ENCODE measurements around the gene OR10H5.
"Not testable (repeated sequence)": the region's sequence is repeated elsewhere in the genome, so short reads cannot be mapped to it uniquely, and the experiment has no call there.

The OR10H5 gene

GRCh38 chr19:15825753-15826152 lies 38.3 kb downstream of the OR10H5 start:
- Histone ChIP-seq H3K9me3 (no peaks in the 10 kb centered on the region), H3K4me1 (no peaks in the 10 kb centered on the region), H3K36me3 (no peaks in the 10 kb centered on the region), H3K27me3 (peaks cover 22% of the 10 kb centered on the region), H3K4me3 (ENCODE audit: low read depth, low read length) (no peak overlapping the region)
- no peak for TF ChIP-seq CTCF (IDR thresholded peaks at IDR 0.05; ENCODE audit: low read depth, low read length)
- no peak for DNase-seq

GRCh38 chr19:15828121-15828610 lies 40.7 kb downstream of the OR10H5 start:
- DNase-seq, result no peak
- no peak for TF ChIP-seq CTCF (IDR thresholded peaks at IDR 0.05; ENCODE audit: low read depth, low read length)
- no peaks in the 10 kb centered on the region for H3K4me1 ChIP-seq
- H3K4me3 ChIP-seq (ENCODE audit: low read depth, low read length), result no peak overlapping the region
- H3K27me3 ChIP-seq, result peaks cover 32% of the 10 kb centered on the region
- H3K36me3 ChIP-seq, result no peaks in the 10 kb centered on the region
- no peaks in the 10 kb centered on the region for H3K9me3 ChIP-seq

GRCh38 chr19:15828611-15829305 lies 41.3 kb downstream of the OR10H5 start:
- not testable (repeated sequence) for H3K9me3 ChIP-seq; DNase-seq; H3K36me3 ChIP-seq; H3K4me3 ChIP-seq (ENCODE audit: low read depth, low read length); H3K4me1 ChIP-seq
- peaks cover 32% of the 10 kb centered on the region for H3K27me3 ChIP-seq

GRCh38 chr19:15829306-15829698 lies 41.8 kb downstream of the OR10H5 start:
- DNase-seq, result no peak
- no peaks in the 10 kb centered on the region for H3K36me3 ChIP-seq
- no peak for TF ChIP-seq CTCF (IDR thresholded peaks at IDR 0.05; ENCODE audit: low read depth, low read length)
- H3K27me3 ChIP-seq, result peaks cover 32% of the 10 kb centered on the region
- no peak overlapping the region for H3K4me3 ChIP-seq (ENCODE audit: low read depth, low read length)
- H3K9me3 ChIP-seq, result no peaks in the 10 kb centered on the region
- H3K4me1 ChIP-seq, result no peaks in the 10 kb centered on the region

- Histone ChIP-seq H3K4me3 (ENCODE audit: low read depth, low read length) (no peak overlapping the region), H3K4me1 (no peaks in the 10 kb centered on the region), H3K27me3 (peaks cover 32% of the 10 kb centered on the region), H3K36me3 (no peaks in the 10 kb centered on the region), H3K9me3 (no peaks in the 10 kb centered on the region)
- no peak for DNase-seq
- TF ChIP-seq CTCF (IDR thresholded peaks at IDR 0.05; ENCODE audit: low read depth, low read length), result no peak
These were observed 42.3 kb downstream of the OR10H5 start for GRCh38 chr19:15829786-15830185.

- TF ChIP-seq CTCF (IDR thresholded peaks at IDR 0.05; ENCODE audit: low read depth, low read length), result no peak
These were observed 44.2 kb downstream of the OR10H5 start for GRCh38 chr19:15831626-15832025.

GRCh38 chr19:15834232-15834631 lies 46.8 kb downstream of the OR10H5 start:
- H3K27me3 ChIP-seq, result peaks cover 20% of the 10 kb centered on the region
- H3K9me3 ChIP-seq; H3K4me3 ChIP-seq (ENCODE audit: low read depth, low read length); H3K4me1 ChIP-seq; DNase-seq; H3K36me3 ChIP-seq: not testable (repeated sequence)

More at GRCh38 chr19:15831626-15832025, 44.2 kb downstream of the OR10H5 start:
- no peaks in the 10 kb centered on the region for H3K9me3 ChIP-seq
- DNase-seq, result no peak
- H3K36me3 ChIP-seq, result no peaks in the 10 kb centered on the region
- H3K4me1 ChIP-seq, result no peaks in the 10 kb centered on the region
- no peak overlapping the region for H3K4me3 ChIP-seq (ENCODE audit: low read depth, low read length)
- H3K27me3 ChIP-seq, result peaks cover 32% of the 10 kb centered on the region

GRCh38 chr19:15835565-15836329 lies 48.3 kb downstream of the OR10H5 start:
- H3K27me3 ChIP-seq, result peaks cover 10% of the 10 kb centered on the region; the same call in 1 of the 2 replicates
- not testable (repeated sequence) for H3K9me3 ChIP-seq, H3K36me3 ChIP-seq, DNase-seq, H3K4me1 ChIP-seq
- peak overlapping the region; percentile 77 for H3K4me3 ChIP-seq (ENCODE audit: low read depth, low read length)

Measured in BE2C (cell line).